Nephron (organoid): ENCODE measurements around the gene CEBPA.

Source experiments
- H3K27ac Mint-ChIP-seq, 3 experiments: 2 replicates each; pipeline ENCODE4 v1.8.0; 2020; ENCODE audit warnings: mixed read lengths in 3 of 3, mild to moderate bottlenecking in 2 of 3, moderate library complexity in 1 of 3
- H3K27me3 Mint-ChIP-seq: 2 replicates; pipeline ENCODE4 v1.8.0; 2021; ENCODE audit warnings: low read depth, mild to moderate bottlenecking, moderate library complexity, mixed read lengths
- H3K36me3 Mint-ChIP-seq: 2 replicates; pipeline ENCODE4 v1.8.0; 2020; ENCODE audit warnings: low read depth, mixed read lengths
- H3K4me1 Mint-ChIP-seq: 2 replicates; pipeline ENCODE4 v1.8.0; 2020; ENCODE audit warnings: mixed read lengths
- H3K4me3 Mint-ChIP-seq, 3 experiments: 2 replicates each; pipeline ENCODE4 v1.8.0; 2020; ENCODE audit warnings: mild to moderate bottlenecking in 3 of 3, mixed read lengths in 3 of 3, moderate library complexity in 2 of 3
- H3K9me3 Mint-ChIP-seq: 2 replicates; pipeline ENCODE4 v1.8.0; 2020; ENCODE audit warnings: mixed read lengths
- TF ChIP-seq, protein P1 (sequence below), 3 experiments: fragments of 200-600 bp; sonication (generic); IDR thresholded peaks; one replicate each; pipeline ENCODE4 v1.5.0; 2021; ENCODE audit warnings: antibody characterized with exemption in 3 of 3; ENCODE audit not compliant: unreplicated experiment in 3 of 3

The CEBPA gene

GRCh38 chr19:33269016-33269415 lies 33.3 kb downstream of the CEBPA start:
- Mint-ChIP-seq H3K27me3 (peaks cover 14% of the 10 kb centered on the region), H3K36me3 (no peaks in the 10 kb centered on the region), H3K27ac (no peak overlapping the region), H3K9me3 (no peaks in the 10 kb centered on the region), H3K4me3 (no peak overlapping the region), H3K4me1 (peaks cover 10% of the 10 kb centered on the region)
- TF ChIP-seq, protein P1, sequence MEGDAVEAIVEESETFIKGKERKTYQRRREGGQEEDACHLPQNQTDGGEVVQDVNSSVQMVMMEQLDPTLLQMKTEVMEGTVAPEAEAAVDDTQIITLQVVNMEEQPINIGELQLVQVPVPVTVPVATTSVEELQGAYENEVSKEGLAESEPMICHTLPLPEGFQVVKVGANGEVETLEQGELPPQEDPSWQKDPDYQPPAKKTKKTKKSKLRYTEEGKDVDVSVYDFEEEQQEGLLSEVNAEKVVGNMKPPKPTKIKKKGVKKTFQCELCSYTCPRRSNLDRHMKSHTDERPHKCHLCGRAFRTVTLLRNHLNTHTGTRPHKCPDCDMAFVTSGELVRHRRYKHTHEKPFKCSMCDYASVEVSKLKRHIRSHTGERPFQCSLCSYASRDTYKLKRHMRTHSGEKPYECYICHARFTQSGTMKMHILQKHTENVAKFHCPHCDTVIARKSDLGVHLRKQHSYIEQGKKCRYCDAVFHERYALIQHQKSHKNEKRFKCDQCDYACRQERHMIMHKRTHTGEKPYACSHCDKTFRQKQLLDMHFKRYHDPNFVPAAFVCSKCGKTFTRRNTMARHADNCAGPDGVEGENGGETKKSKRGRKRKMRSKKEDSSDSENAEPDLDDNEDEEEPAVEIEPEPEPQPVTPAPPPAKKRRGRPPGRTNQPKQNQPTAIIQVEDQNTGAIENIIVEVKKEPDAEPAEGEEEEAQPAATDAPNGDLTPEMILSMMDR (IDR thresholded peaks at IDR 0.05; ENCODE audit: unreplicated experiment in 3 of 3): no peak

DNA sequence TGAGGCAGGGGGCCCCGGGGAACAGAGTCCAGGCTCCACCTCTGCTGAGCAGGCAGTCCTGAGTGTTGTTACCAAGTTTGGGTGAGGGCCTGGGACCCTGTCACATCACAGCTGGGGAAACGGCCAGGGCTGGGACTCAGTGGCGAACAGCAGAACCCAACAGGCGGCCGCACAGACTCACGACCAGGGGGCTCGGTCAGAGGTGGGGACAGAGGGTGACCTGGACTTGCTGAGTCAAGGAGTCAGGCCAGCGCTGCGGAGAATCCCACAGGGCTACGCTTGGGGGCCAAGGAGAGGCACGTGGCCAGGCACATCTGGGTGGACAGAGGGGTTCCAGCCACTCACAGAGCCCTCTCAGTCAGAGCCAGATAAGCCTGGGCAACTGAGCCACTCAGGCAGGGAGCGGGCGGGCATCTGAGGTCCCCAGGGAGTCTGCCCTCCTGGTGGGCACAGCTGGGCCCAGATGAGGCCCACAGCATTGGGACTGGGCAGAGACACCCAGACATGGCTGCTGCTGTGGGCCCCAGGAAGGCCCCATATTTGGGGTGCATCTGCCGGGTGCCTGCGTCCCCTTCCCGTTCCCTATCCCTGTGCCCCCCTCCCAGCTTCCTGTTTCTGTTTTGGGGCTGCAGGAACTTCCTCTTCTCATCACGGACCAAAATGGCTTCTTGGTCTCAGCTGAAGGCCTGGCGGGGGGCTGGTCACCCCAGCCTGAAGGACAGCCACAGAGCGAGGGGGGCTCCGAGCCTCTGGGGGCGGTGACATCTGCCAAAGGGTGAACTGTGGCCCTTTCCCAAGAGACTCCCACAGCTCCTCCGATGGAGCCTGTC lies 34.0 kb downstream of the CEBPA start:
- Mint-ChIP-seq H3K27ac (no peak overlapping the region), H3K4me3 (no peak overlapping the region), H3K36me3 (no peaks in the 10 kb centered on the region), H3K9me3 (no peaks in the 10 kb centered on the region), H3K27me3 (peaks cover 12% of the 10 kb centered on the region), H3K4me1 (peaks cover 7% of the 10 kb centered on the region)
- TF ChIP-seq, protein P1 (IDR thresholded peaks at IDR 0.05; ENCODE audit: unreplicated experiment in 3 of 3): no peak

- Mint-ChIP-seq H3K9me3 (no peaks in the 10 kb centered on the region), H3K27me3 (peaks cover 8% of the 10 kb centered on the region), H3K36me3 (no peaks in the 10 kb centered on the region), H3K27ac (no peak overlapping the region), H3K4me3 (no peak overlapping the region), H3K4me1 (peaks cover under 1% of the 10 kb centered on the region)
- TF ChIP-seq, protein P1 (IDR thresholded peaks at IDR 0.05; ENCODE audit: unreplicated experiment in 3 of 3): no peak
Measured at GRCh38 chr19:33267706-33268105, 34.6 kb downstream of the CEBPA start.

- no peak overlapping the region for H3K27ac Mint-ChIP-seq
- H3K27me3 Mint-ChIP-seq: peaks cover 11% of the 10 kb centered on the region
- H3K9me3 Mint-ChIP-seq: no peaks in the 10 kb centered on the region
- H3K36me3 Mint-ChIP-seq: no peaks in the 10 kb centered on the region
- H3K4me3 Mint-ChIP-seq: no peak overlapping the region
- no peaks in the 10 kb centered on the region for H3K4me1 Mint-ChIP-seq
- TF ChIP-seq, protein P1 (IDR thresholded peaks at IDR 0.05; ENCODE audit: unreplicated experiment in 3 of 3): no peak
Measured at GRCh38 chr19:33266974-33267484, 35.3 kb downstream of the CEBPA start.

DNA sequence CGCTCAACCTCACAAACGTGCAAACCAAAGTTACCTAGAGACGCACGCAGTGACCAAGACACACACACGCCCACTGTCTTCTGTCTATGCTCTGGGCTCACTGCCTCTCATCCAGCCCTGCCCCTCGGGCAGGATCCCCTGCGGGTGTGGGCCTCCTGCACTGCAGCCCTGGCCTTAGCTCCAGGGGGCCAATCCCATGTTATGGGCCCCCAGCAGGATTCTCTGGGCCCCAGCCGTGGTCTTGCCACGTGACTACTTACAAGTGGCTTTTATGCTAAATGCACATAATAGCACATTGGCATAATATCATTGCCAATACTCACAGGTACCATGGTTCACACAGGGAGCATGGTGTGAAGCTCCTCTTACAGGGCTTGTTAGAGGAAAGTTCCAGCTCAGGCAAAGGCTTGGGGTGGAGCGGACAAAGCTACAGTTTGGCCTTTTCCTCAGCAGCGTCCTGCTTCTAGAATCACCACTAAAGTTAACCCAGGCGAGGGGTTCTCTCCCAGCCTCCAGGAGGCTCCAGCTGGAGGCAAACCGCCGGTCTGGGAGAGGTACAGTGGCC lies 37.4 kb downstream of the CEBPA start:
- H3K36me3 Mint-ChIP-seq: no peaks in the 10 kb centered on the region
- no peak overlapping the region for H3K4me3 Mint-ChIP-seq
- H3K27ac Mint-ChIP-seq: no peak overlapping the region
- H3K27me3 Mint-ChIP-seq: peaks cover 6% of the 10 kb centered on the region
- no peaks in the 10 kb centered on the region for H3K4me1 Mint-ChIP-seq
- TF ChIP-seq, protein P1 (IDR thresholded peaks at IDR 0.05; ENCODE audit: unreplicated experiment in 3 of 3): no peak
- no peaks in the 10 kb centered on the region for H3K9me3 Mint-ChIP-seq
